ENCODE results near the gene CCDC33.

DNA sequence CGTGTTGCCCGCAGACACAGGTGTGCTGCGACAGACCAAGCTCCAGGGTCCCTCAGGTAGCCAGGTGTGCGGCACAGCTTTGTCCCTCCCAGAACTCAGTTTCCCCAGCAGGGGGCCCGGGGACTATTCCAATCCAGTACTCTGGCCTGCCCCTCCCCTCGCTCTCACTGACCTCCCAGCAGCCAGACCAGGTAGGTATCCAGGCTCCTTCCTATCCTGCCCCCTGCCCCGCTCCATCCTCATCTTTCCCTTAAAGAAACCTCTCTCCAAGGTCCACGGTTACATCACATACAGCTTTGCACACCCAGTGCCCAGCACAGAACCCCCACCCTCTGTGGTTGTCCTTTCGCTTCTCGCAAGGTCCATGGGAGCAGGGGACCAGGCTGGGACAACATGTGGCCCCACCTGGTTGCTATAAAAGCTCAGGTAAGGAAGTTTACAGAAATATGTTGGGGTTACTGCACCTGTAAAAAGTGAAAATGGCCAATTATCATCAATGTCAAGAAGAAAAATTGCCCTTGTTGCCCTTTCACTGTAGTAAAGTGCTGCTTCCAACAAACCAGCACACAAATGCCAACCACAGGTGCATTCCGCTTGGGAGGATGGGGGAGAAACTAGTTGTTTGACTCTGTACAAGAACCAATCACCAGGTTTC, 138.6 kb downstream of the CCDC33 start:
- TF ChIP-seq CTCF (IDR thresholded peaks at IDR 0.05; ENCODE audit: low read depth, low read length) (no peak), EZH2phosphoT487 (IDR thresholded peaks at IDR 0.05; ENCODE audit: low read depth) (no peak)

Measured in OCI-LY3 (cell line).